SK-N-SH treated with all-trans-retinoic acid at 6 μM for 48 hours (cell line): ENCODE measurements around the gene DCDC2C.

Experiments
- ATAC-seq: fragments of 200-7000 bp; cut with Tn5 transposase; 3 replicates; pipeline ENCODE4 v1.9.1; 2020; ENCODE audit warnings: mild to moderate bottlenecking, moderate library complexity
- ARNTL ChIP-seq: fragments of 450-650 bp; formaldehyde crosslinking; IDR thresholded peaks from 2 replicates; pipeline ENCODE4 v1.5.0; 2020; ENCODE audit warnings: low read depth, mild to moderate bottlenecking, moderate library complexity, borderline replicate concordance
- CSDC2 ChIP-seq: fragments of 250-450 bp; sonication (Bioruptor Pico); IDR thresholded peaks from 2 replicates; pipeline ENCODE4 v1.5.0; 2020; ENCODE audit warnings: mild to moderate bottlenecking, moderate library complexity
- CSRNP3 ChIP-seq: fragments of 250-450 bp; sonication (Bioruptor Pico); IDR thresholded peaks from 2 replicates; pipeline ENCODE4 v1.5.1; 2021; ENCODE audit warnings: mild to moderate bottlenecking, moderate library complexity
- ESRRG ChIP-seq: fragments of 250-450 bp; sonication (Bioruptor Pico); IDR thresholded peaks from 2 replicates; pipeline ENCODE4 v1.6.1; 2021; ENCODE audit warnings: mild to moderate bottlenecking
- GLIS3 ChIP-seq: fragments of 250-450 bp; sonication (Bioruptor Pico); IDR thresholded peaks from 2 replicates; pipeline ENCODE4 v1.5.0; 2020; ENCODE audit warnings: mild to moderate bottlenecking, moderate library complexity
- ISL1 ChIP-seq: fragments of 250-450 bp; sonication (Bioruptor Pico); IDR thresholded peaks from 2 replicates; pipeline ENCODE4 v2.1.2; 2022; ENCODE audit warnings: mild to moderate bottlenecking, moderate library complexity
- OSR1 ChIP-seq: fragments of 250-450 bp; sonication (Bioruptor Pico); IDR thresholded peaks from 2 replicates; pipeline ENCODE4 v1.8.0; 2022; ENCODE audit warnings: moderate library complexity, mild to moderate bottlenecking, inconsistent platforms
- PATZ1 ChIP-seq: fragments of 250-450 bp; sonication (Bioruptor Pico); IDR thresholded peaks from 2 replicates; pipeline ENCODE4 v1.8.0; 2020; ENCODE audit warnings: mild to moderate bottlenecking, moderate library complexity, borderline replicate concordance
- POU6F1 ChIP-seq: fragments of 250-450 bp; sonication (Bioruptor Pico); IDR thresholded peaks from 2 replicates; pipeline ENCODE4 v1.8.0; 2021; ENCODE audit warnings: low read depth, mild to moderate bottlenecking, moderate library complexity, borderline replicate concordance
- PPARA ChIP-seq: fragments of 250-450 bp; sonication (Bioruptor Pico); IDR thresholded peaks from 2 replicates; pipeline ENCODE4 v1.5.0; 2020; ENCODE audit warnings: mild to moderate bottlenecking, borderline replicate concordance
- RARB ChIP-seq: fragments of 250-450 bp; sonication (Bioruptor Pico); IDR thresholded peaks from 2 replicates; pipeline ENCODE4 v1.8.0; 2021; ENCODE audit warnings: mild to moderate bottlenecking, moderate library complexity
- SNAI2 ChIP-seq: fragments of 250-450 bp; sonication (Bioruptor Pico); IDR thresholded peaks from 2 replicates; pipeline ENCODE4 v1.5.0; 2020; ENCODE audit warnings: mild to moderate bottlenecking, moderate library complexity
- TCF4 ChIP-seq: fragments of 250-450 bp; sonication (Bioruptor Pico); IDR thresholded peaks from 2 replicates; pipeline ENCODE4 v1.8.0; 2021; ENCODE audit warnings: mild to moderate bottlenecking, moderate library complexity, borderline replicate concordance
- TOX ChIP-seq: fragments of 250-450 bp; sonication (Bioruptor Pico); IDR thresholded peaks from 2 replicates; pipeline ENCODE4 v1.8.0; 2021; ENCODE audit warnings: mild to moderate bottlenecking, moderate library complexity, borderline replicate concordance
- TSHZ2 ChIP-seq: fragments of 250-450 bp; sonication (Bioruptor Pico); IDR thresholded peaks from 2 replicates; pipeline ENCODE4 v1.5.0; 2020; ENCODE audit warnings: mild to moderate bottlenecking, moderate library complexity
- ZC3H10 ChIP-seq: fragments of 250-450 bp; sonication (Bioruptor Pico); IDR thresholded peaks from 2 replicates; pipeline ENCODE4 v1.5.1; 2021; ENCODE audit warnings: mild to moderate bottlenecking, moderate library complexity
- ZFP3 ChIP-seq: fragments of 250-450 bp; sonication (Bioruptor Pico); IDR thresholded peaks from 2 replicates; pipeline ENCODE4 v1.5.0; 2020; ENCODE audit warnings: mild to moderate bottlenecking, moderate library complexity
- ZNF565 ChIP-seq: fragments of 450-650 bp; formaldehyde crosslinking; conservative IDR thresholded peaks from 2 replicates; pipeline ENCODE4 v1.5.0; 2020; ENCODE audit warnings: low read depth, mild to moderate bottlenecking, moderate library complexity
- ZNF70 ChIP-seq: fragments of 450-650 bp; formaldehyde crosslinking; IDR thresholded peaks from 2 replicates; pipeline ENCODE4 v1.5.0; 2020; ENCODE audit warnings: mild to moderate bottlenecking, moderate library complexity
- ZNF8 ChIP-seq: fragments of 450-650 bp; formaldehyde crosslinking; IDR thresholded peaks from 2 replicates; pipeline ENCODE4 v1.5.0; 2020; ENCODE audit warnings: mild to moderate bottlenecking, moderate library complexity

The DCDC2C gene

GRCh38 chr2:3709225-3709624 lies 5.8 kb downstream of the DCDC2C start:
- TF ChIP-seq SNAI2 (CRISPR knock-in tag) (no peak), PATZ1 (no peak), CSDC2 (CRISPR knock-in tag) (no peak), GLIS3 (CRISPR knock-in tag) (no peak), ZNF70 (CRISPR knock-in tag) (no peak), RARB (CRISPR knock-in tag) (no peak), ZNF8 (no peak), TOX (CRISPR knock-in tag) (no peak), ESRRG (CRISPR knock-in tag) (no peak), ISL1 (CRISPR knock-in tag) (no peak), ZFP3 (no peak), ARNTL (CRISPR knock-in tag) (no peak), PPARA (CRISPR knock-in tag) (no peak), TSHZ2 (CRISPR knock-in tag) (no peak)
- ATAC-seq, result no peak

GRCh38 chr2:3712424-3712823 lies 9.0 kb downstream of the DCDC2C start:
- ATAC-seq, result no peak
- TF ChIP-seq ZNF565 (CRISPR knock-in tag) (no peak), GLIS3 (CRISPR knock-in tag) (no peak), ZC3H10 (no peak), CSRNP3 (no peak), TOX (CRISPR knock-in tag) (no peak), CSDC2 (CRISPR knock-in tag) (no peak), ZNF70 (CRISPR knock-in tag) (no peak), POU6F1 (CRISPR knock-in tag) (no peak), ESRRG (CRISPR knock-in tag) (no peak), PATZ1 (no peak)

- no peak for ATAC-seq
- no peak for TF ChIP-seq OSR1 (CRISPR knock-in tag)
These were observed 9.6 kb downstream of the DCDC2C start for GRCh38 chr2:3712831-3713503.

- ATAC-seq, result no peak
- TF ChIP-seq CSDC2 (CRISPR knock-in tag) (no peak), POU6F1 (CRISPR knock-in tag) (no peak), GLIS3 (CRISPR knock-in tag) (no peak), TCF4 (CRISPR knock-in tag) (no peak), ZNF8 (no peak), ISL1 (CRISPR knock-in tag) (no peak), OSR1 (CRISPR knock-in tag) (no peak), TOX (CRISPR knock-in tag) (no peak), ZC3H10 (no peak), RARB (CRISPR knock-in tag) (no peak), PPARA (CRISPR knock-in tag) (no peak), ZFP3 (no peak)
These were observed 15.3 kb downstream of the DCDC2C start for GRCh38 chr2:3718679-3719078.
